GM20000 (cell line): ENCODE results near the gene ANXA9.
A peak's percentile ranks its signal among the peaks of the same experiment; 100 is the strongest.

Source experiments
- DNase-seq: peaks from one replicate; pipeline ENCODE4 v3.0.0; 2012; ENCODE audit warnings: low spot score
- CTCF ChIP-seq: IDR thresholded peaks from 2 replicates; pipeline ENCODE4 v1.5.1; 2012; ENCODE audit warnings: mild to moderate bottlenecking, control low read depth; ENCODE audit errors: extremely low read depth, missing control alignments

Gene ANXA9

DNA sequence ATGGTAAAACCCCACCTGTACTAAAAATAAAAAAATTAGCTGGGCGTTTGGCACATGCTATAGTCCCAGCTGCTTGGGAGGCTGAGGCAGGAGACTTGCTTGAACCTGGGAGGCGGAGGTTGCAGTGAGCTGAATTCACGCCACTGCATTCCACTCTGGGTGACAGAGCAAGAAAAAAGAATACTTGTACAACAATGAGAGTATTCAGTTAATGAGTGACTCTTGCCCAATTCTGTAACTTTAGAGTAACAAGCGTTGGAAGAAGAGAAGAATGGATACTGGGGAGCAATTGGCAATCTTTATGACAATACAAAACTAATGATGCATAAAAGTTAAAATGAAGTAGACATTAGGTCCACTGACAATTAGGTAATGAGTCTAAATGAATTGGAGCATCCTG, 10.5 kb downstream of the ANXA9 start:
- no peak for DNase-seq
- no peak for TF ChIP-seq CTCF

- no peak for DNase-seq
- TF ChIP-seq CTCF = no peak
These were observed 12.2 kb downstream of the ANXA9 start for GRCh38 chr1:150994248-150994647.

DNA sequence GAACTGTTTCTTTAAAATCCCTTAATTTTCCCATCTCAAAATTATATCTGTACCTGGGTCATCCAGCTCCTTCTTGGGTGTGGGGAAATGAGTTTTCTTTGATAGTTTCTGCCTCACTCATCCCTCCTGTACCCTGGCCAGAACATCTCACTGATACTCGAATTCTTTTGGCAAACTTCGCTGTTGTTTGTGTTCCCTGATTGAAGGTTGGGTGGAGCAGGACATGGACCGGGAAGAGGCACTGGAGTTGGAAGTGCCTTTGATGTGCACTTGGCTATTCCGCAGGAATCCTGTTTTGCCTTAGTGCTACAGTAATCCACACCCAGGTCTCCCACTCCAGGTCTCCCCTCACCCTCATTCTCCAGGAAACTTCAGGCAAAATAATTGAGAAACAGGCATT, 13.4 kb downstream of the ANXA9 start:
- no peak for TF ChIP-seq CTCF
- no peak for DNase-seq

- peak; percentile 65 for TF ChIP-seq CTCF
- DNase-seq = no peak
These were observed 13.8 kb downstream of the ANXA9 start for GRCh38 chr1:150995896-150996295.

DNA sequence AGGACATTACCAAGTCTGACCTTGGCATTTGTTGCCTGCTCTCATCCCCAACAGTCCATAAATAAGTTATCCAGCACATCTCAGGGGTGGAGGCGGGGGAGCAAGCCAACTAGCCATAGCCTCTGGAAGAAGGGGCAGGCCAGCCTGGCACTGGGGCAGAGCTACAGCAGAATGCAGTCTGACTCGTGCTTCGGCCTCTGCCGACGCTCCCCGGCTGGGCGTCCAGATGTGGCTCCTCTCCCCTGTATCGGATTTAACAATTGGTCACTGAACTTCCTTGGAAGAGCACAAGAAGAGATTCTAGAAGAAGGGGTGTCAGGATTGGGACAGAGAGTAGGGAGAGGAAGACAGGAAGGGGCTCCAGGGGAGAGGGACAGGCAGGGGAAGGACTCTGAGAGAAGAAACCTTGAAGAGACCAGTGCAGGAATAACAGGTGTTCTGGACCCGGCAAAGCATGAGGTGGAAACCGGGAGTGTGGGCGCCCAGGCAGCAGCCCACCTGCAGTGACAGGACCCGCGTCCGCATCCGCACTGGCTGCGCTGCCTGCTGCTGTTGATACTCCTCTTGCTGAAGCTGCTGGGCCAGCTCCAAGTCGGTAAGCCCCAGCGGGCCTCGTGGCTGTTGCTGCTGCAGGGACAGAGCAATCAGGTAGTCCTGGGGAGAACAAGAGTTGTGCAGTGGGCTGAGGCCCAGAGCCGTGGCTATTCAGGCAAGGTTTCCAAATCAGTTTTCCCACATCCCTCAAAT, 15.2 kb downstream of the ANXA9 start:
- no peak for DNase-seq
- no peak for TF ChIP-seq CTCF

DNA sequence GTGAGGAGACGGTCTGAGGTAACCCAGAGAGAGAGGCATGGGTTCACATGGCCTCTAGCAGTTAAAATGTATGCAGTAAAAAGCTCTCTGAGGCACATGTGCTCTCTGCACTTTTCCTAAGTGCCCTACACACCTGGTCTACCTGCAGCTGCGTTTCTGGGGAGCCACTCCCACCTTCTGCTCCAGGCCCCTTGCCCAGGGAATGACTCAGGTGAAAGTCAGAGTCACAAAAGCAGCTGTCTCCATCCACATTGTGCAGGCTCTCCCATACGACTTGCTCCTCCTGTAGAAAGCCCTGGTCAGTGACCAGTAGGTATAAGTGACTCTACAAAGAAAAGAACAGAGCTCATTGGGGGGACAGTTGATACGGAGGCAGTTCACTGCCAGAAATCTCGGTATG, 15.9 kb downstream of the ANXA9 start:
- no peak for TF ChIP-seq CTCF
- no peak for DNase-seq

DNA sequence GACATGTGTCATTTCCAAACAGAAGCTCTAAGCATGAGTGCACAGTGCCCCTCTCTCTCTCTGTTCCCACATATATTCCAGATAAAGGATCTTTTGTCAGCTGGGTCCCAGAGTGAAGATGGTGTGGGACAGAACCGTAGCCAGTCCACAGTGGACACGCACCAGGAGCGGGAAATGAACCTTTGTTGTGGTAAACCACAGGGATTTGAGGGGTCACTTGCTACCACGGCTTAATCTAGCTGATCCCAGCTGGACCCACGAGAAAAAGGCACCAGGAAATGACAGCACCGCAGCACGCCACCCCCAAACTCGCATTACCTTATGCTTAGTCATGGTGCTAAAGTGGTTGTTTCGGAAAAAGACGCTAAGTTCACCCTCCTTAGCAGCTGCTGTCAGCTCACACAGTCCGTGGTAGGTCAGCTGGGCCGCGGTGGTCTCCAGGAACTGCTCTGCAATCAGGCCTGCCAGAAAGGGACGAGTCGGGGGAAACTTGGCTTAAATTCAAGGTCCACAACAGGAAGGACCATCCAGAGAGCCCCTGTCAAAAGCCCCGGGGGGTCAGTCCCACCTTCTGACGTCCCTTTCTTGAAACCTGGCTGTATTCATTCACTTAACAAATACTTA, 17.1 kb downstream of the ANXA9 start:
- TF ChIP-seq CTCF = no peak
- no peak for DNase-seq
